Measurements from ENCODE around the gene INPP5J.

The INPP5J gene

GRCh38 chr22:31141551-31141950, 18.8 kb downstream of the INPP5J start:
- peaks cover 0 to 9% of the 10 kb centered on the region in 2 donors for H3K27me3 ChIP-seq
- no peak for DNase-seq
- H3K36me3 ChIP-seq, result no peaks in the 10 kb centered on the region
- intact Hi-C loops (cut with DNase I; ENCODE audit: low total_unique reads), result loop anchor here (10.0 kb wide), 1 partner anchor 377 kb away; no protein-coding TSS in a partner anchor
- no peak overlapping the region for H3K4me3 ChIP-seq
- H3K4me1 ChIP-seq, result peaks cover 0 to 25% (median 12%) of the 10 kb centered on the region in 4 donors
- TF ChIP-seq CTCF (IDR thresholded peaks at IDR 0.05), result no peak
- H3K9me3 ChIP-seq, result no peaks in the 10 kb centered on the region
- no peak overlapping the region for H3K27ac ChIP-seq

- H3K9me3 ChIP-seq, result no peaks in the 10 kb centered on the region
- H3K36me3 ChIP-seq, result no peaks in the 10 kb centered on the region
- DNase-seq, result no peak
- H3K27me3 ChIP-seq, result peaks cover 0 to 6% of the 10 kb centered on the region in 2 donors
- H3K27ac ChIP-seq, result peak overlapping the region in 1 of 2 donors; percentile 26
- intact Hi-C loops (cut with DNase I; ENCODE audit: low total_unique reads), result loop anchor here (10.0 kb wide), 1 partner anchor 377 kb away; no protein-coding TSS in a partner anchor
- H3K4me1 ChIP-seq, result peaks cover 0 to 25% (median 12%) of the 10 kb centered on the region in 4 donors
- TF ChIP-seq CTCF (IDR thresholded peaks at IDR 0.05), result no peak
- no peak overlapping the region for H3K4me3 ChIP-seq
Measured at GRCh38 chr22:31142285-31142684, 19.5 kb downstream of the INPP5J start.

GRCh38 chr22:31143038-31143437, 20.3 kb downstream of the INPP5J start:
- peak in 1 of 2 donors; percentile 58 for DNase-seq
- no peak for TF ChIP-seq CTCF (IDR thresholded peaks at IDR 0.05)
- intact Hi-C loops (cut with DNase I; ENCODE audit: low total_unique reads), result loop anchor here (10.0 kb wide), 1 partner anchor 378 kb away; no protein-coding TSS in a partner anchor
- peak overlapping the region; percentile 26 to 38 for H3K27ac ChIP-seq
- peaks cover 0 to 26% (median 12%) of the 10 kb centered on the region in 4 donors for H3K4me1 ChIP-seq
- H3K9me3 ChIP-seq, result no peaks in the 10 kb centered on the region
- H3K27me3 ChIP-seq, result peaks cover 0 to 6% of the 10 kb centered on the region in 2 donors
- H3K4me3 ChIP-seq, result no peak overlapping the region
- no peaks in the 10 kb centered on the region for H3K36me3 ChIP-seq

- Histone ChIP-seq H3K9me3 (no peaks in the 10 kb centered on the region), H3K36me3 (no peaks in the 10 kb centered on the region), H3K27me3 (peaks cover 0 to 4% of the 10 kb centered on the region in 2 donors), H3K27ac (peak overlapping the region; percentile 26 to 38), H3K4me3 (no peak overlapping the region), H3K4me1 (peaks cover 0 to 30% (median 16%) of the 10 kb centered on the region in 4 donors)
- TF ChIP-seq CTCF (IDR thresholded peaks at IDR 0.05), result no peak
- intact Hi-C loops (cut with DNase I; ENCODE audit: low total_unique reads), result loop anchor here (10.0 kb wide), 1 partner anchor 379 kb away; no protein-coding TSS in a partner anchor
- peak in 1 of 2 donors; percentile 32 for DNase-seq
Measured at GRCh38 chr22:31143537-31143936, 20.8 kb downstream of the INPP5J start.

GRCh38 chr22:31144223-31144622, 21.5 kb downstream of the INPP5J start:
- intact Hi-C loops (cut with DNase I; ENCODE audit: low total_unique reads), result loop anchor here (10.0 kb wide), 1 partner anchor 379 kb away; no protein-coding TSS in a partner anchor
- peaks cover 0 to 2% of the 10 kb centered on the region in 2 donors for H3K27me3 ChIP-seq
- H3K4me1 ChIP-seq, result peaks cover 0 to 37% (median 23%) of the 10 kb centered on the region in 4 donors
- H3K36me3 ChIP-seq, result no peaks in the 10 kb centered on the region
- no peak for TF ChIP-seq CTCF (IDR thresholded peaks at IDR 0.05)
- DNase-seq, result no peak
- H3K4me3 ChIP-seq, result no peak overlapping the region
- H3K9me3 ChIP-seq, result no peaks in the 10 kb centered on the region
- no peak overlapping the region for H3K27ac ChIP-seq

Measured in tibial artery (tissue), 4 donors.